MM.1S (cell line): ENCODE data around the gene ANKRD36.
"Not testable (repeated sequence)": the region's sequence is repeated elsewhere in the genome, so short reads cannot be mapped to it uniquely, and the experiment has no call there.

Experiments
- EZH2 ChIP-seq: fragments of 300-600 bp; sonication (generic); optimal IDR thresholded peaks from 2 replicates; pipeline ENCODE3; 2017; ENCODE audit warnings: low read depth, mild to moderate bottlenecking, antibody characterized with exemption, low read length, mixed read lengths
- EZH2phosphoT487 ChIP-seq: fragments of 300-600 bp; sonication (generic); IDR thresholded peaks from 2 replicates; pipeline ENCODE4 v1.6.1; 2018; ENCODE audit warnings: antibody characterized with exemption, low read length
- TF ChIP-seq, protein P1 (sequence below): fragments of 300-600 bp; sonication (generic); IDR thresholded peaks from 2 replicates; pipeline ENCODE4 v1.5.1; 2016; ENCODE audit warnings: antibody characterized with exemption, low read length, mixed read lengths

GRCh38 chr2:97085093-97085492, 27.9 kb upstream of the ANKRD36 start:
- TF ChIP-seq, protein P1, sequence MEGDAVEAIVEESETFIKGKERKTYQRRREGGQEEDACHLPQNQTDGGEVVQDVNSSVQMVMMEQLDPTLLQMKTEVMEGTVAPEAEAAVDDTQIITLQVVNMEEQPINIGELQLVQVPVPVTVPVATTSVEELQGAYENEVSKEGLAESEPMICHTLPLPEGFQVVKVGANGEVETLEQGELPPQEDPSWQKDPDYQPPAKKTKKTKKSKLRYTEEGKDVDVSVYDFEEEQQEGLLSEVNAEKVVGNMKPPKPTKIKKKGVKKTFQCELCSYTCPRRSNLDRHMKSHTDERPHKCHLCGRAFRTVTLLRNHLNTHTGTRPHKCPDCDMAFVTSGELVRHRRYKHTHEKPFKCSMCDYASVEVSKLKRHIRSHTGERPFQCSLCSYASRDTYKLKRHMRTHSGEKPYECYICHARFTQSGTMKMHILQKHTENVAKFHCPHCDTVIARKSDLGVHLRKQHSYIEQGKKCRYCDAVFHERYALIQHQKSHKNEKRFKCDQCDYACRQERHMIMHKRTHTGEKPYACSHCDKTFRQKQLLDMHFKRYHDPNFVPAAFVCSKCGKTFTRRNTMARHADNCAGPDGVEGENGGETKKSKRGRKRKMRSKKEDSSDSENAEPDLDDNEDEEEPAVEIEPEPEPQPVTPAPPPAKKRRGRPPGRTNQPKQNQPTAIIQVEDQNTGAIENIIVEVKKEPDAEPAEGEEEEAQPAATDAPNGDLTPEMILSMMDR = not testable (repeated sequence)
- TF ChIP-seq EZH2, EZH2phosphoT487: not testable (repeated sequence)
